Fibroblast of skin of right quadriceps (primary cell): ENCODE data around the gene APOBEC3F.

Source experiments
- DNase-seq: peaks from one replicate; pipeline ENCODE4 v3.0.0-alpha.2; 2013

APOBEC3F gene

GRCh38 chr22:39094717-39095389, 54.2 kb downstream of the APOBEC3F start:
- no peak for DNase-seq

DNA sequence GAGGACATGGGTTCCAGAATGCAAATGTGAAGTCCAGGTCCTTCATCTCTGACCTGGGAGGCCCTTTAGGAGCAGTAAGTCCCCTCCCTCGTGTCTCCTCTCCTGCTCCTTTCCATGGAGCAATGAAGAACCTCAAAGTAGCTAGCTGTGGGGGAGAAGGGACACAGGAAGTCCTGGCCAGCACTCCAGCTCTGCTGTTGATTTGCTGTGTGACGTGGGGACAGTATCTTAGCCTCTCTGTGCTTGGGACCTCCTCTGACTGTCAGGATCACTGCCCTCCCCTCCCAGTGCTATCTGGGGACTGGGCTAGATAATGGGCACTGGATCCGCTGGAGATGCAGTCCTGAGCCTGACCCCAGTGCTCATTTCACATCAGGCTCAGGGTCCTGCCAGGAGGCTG, 55.3 kb downstream of the APOBEC3F start:
- no peak for DNase-seq

- DNase-seq: no peak
Measured at GRCh38 chr22:39097098-39098020, 56.7 kb downstream of the APOBEC3F start, which contains the start of gene APOBEC3H. Gene APOBEC3H, plus strand, starts transcription at chr22:39097244. Its CDS starts 3,035 bp downstream, at chr22:39100279.

GRCh38 chr22:39098026-39098425, 57.4 kb downstream of the APOBEC3F start:
- no peak for DNase-seq

DNA sequence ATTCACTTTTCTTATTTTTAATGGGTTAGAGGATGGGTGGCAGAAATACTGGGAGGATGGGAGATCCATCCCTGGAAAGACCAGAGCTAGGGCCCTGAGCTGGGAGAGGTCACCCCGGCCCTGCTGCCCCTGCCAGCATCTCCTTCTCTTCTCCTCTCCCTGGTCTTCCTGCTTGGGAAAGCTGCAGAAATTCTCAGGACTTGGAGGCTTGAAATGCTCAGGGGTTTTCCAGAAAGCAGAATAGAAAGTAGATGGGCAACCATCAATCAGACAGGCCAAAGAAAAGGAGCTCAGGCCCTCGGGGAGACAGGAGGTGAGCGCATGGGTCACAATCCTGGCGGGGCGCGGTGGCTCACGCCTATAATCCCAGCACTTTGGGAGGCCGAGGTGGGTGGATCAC, 57.9 kb downstream of the APOBEC3F start:
- DNase-seq: no peak

DNA sequence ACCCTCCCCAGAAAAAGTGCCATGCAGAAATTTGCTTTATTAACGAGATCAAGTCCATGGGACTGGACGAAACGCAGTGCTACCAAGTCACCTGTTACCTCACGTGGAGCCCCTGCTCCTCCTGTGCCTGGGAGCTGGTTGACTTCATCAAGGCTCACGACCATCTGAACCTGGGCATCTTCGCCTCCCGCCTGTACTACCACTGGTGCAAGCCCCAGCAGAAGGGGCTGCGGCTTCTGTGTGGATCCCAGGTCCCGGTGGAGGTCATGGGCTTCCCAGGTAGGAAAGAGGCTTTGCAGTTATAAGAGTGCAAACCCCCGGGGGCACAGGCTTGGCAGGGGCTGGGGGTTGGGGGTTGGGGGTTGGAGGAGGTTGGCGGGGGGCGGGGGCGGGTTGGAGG, 60.6 kb downstream of the APOBEC3F start:
- no peak for DNase-seq

GRCh38 chr22:39103431-39103830, 62.8 kb downstream of the APOBEC3F start:
- no peak for DNase-seq
